ENCODE results near the gene C19orf44. TPM values are rescaled to one million over a fixed set of nuclear protein-coding genes. Genes with fewer than 3 reads are reported as not detected.
"Not testable (repeated sequence)": the region's sequence is repeated elsewhere in the genome, so short reads cannot be mapped to it uniquely, and the experiment has no call there.

C19orf44 gene
- total RNA-seq, result 1 to 10 TPM in 1 of 2 experiments, under 1 TPM in 1; 0.78 to 1.0 TPM
- 3.1 TPM for polyA plus RNA-seq (2013, experiment 1 of 2)
- polyA plus RNA-seq (2013, experiment 2 of 2), result 4.0 TPM
- 0.93 to 11.6 (median 5.6) reads per million in 172 experiments for total RNA-seq

GRCh38 chr19:16495982-16496612, at the start of gene C19orf44, which contains the start of gene CALR3:
C19orf44 (plus strand) TSS chr19:16496394; CDS start chr19:16500793, 4,399 bp downstream.
CALR3 (minus strand) TSS chr19:16496167; CDS start chr19:16496129, 38 bp downstream.
- DNase-seq, result peak; percentile 93 to 98 (median 96)
- Histone ChIP-seq H3K27ac (ENCODE audit: low read depth in 1 of 2, low read length in 2 of 2) (no peak within 1 kb of the TSS), H3K4me1 (ENCODE audit: insufficient read depth, low read length) (peaks cover 15% of the 10 kb centered on the region), H3K9me3 (ENCODE audit: control insufficient read depth in 1 of 2, insufficient read depth in 1 of 2, low read length in 2 of 2) (no peaks in the 10 kb centered on the region), H3K4me3 (ENCODE audit: low read length) (peak within 1 kb of the TSS; percentile 64), H3K27me3 (ENCODE audit: control insufficient read depth in 1 of 2, insufficient read depth in 2 of 2, low read length in 2 of 2) (no peaks in the 10 kb centered on the region), H3K36me3 (ENCODE audit: insufficient read depth, low read length) (no peaks in the 10 kb centered on the region)
- peaks cover 5% of the 10 kb centered on the region for H3K36me3 Mint-ChIP-seq (ENCODE audit: low read depth)
- CTCF ChIA-PET, result interaction anchor here (0.5 to 2.2 kb wide), 2 partner anchors 45 to 137 kb away, joined by 4 to 6 read pairs; no protein-coding TSS in a partner anchor
- H3K27ac Mint-ChIP-seq, result peak within 1 kb of the TSS; percentile 71
- no peak for TF ChIP-seq CTCF (IDR thresholded peaks at IDR 0.05)
- H3K9me3 Mint-ChIP-seq, result no peaks in the 10 kb centered on the region
- intact Hi-C loops (cut with DNase I, micrococcal nuclease), result loop anchor here (1.0 kb wide), 5 partner anchors 25 to 163 kb away; partner anchors contain the start of genes CHERP (in 2 of the 2), EPS15L1 (in 1 of the 2), MED26 (in 1 of the 2) and SLC35E1 (in 1 of the 2)
- H3K4me1 Mint-ChIP-seq (ENCODE audit: low read depth), result peaks cover 14% of the 10 kb centered on the region
- ATAC-seq (ENCODE audit: poor library complexity), result peak; percentile 99
- peak within 1 kb of the TSS; percentile 90 for H3K4me3 Mint-ChIP-seq
- H3K27me3 Mint-ChIP-seq, result no peaks in the 10 kb centered on the region
- POLR2A ChIA-PET, result interaction anchor here (0.6 to 1.9 kb wide), 7 partner anchors 47 to 164 kb away, joined by 3 to 11 read pairs (median 3); partner anchors contain the start of gene SMIM7

DNA sequence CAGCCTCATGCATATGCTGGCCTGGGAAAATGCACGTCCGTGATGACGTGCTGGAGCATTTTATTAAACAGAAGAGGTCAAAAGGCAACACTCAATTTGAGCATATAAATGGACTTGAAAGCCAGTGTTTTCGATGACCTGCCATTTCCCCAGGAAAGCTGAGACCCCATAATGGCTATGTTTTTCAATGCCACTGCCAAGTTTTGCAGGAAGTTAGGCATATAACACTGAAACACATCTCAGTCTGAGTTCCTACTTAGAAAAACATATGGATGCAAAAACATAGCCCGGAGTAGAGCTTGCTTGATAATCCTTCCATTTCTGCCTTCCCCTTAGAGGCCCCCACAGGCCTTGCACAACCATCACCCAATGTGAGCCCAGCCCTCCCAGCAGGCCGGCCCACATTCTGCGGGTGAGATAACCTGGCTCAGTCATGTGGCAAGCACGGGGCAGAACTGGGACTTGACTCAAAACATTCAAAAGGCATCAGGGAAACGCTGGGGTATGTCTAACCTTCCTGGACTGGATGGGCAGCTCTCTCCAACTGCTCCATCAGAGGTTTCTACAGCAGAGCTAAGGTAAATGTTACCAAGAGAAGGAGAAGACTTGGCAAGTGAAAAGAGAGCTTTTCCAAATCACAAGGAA, 49.3 kb upstream of the C19orf44 start:
- no peaks in the 10 kb centered on the region for H3K9me3 ChIP-seq (ENCODE audit: control insufficient read depth in 1 of 2, insufficient read depth in 1 of 2, low read length in 2 of 2)
- H3K4me1 Mint-ChIP-seq (ENCODE audit: low read depth), result peaks cover 64% of the 10 kb centered on the region
- ChIA-PET CTCF (no interaction called here), POLR2A (no interaction called here)
- H3K4me3 ChIP-seq (ENCODE audit: low read length), result no peak overlapping the region
- no peak overlapping the region for H3K27ac ChIP-seq (ENCODE audit: low read depth in 1 of 2, low read length in 2 of 2)
- H3K36me3 ChIP-seq (ENCODE audit: insufficient read depth, low read length), result peaks cover 3% of the 10 kb centered on the region
- no peaks in the 10 kb centered on the region for H3K9me3 Mint-ChIP-seq
- peaks cover 37% of the 10 kb centered on the region for H3K4me1 ChIP-seq (ENCODE audit: insufficient read depth, low read length)
- peak in 5 of 14 experiments; percentile 7 to 70 (median 55) for DNase-seq
- peak; percentile 27 for ATAC-seq (ENCODE audit: poor library complexity)
- H3K27ac Mint-ChIP-seq, result peak overlapping the region; percentile 67
- H3K27me3 ChIP-seq (ENCODE audit: control insufficient read depth in 1 of 2, insufficient read depth in 2 of 2, low read length in 2 of 2), result no peaks in the 10 kb centered on the region
- H3K27me3 Mint-ChIP-seq, result no peaks in the 10 kb centered on the region
- no peak for TF ChIP-seq CTCF (IDR thresholded peaks at IDR 0.05)
- intact Hi-C loops (cut with DNase I, micrococcal nuclease), result no loop called here
- H3K4me3 Mint-ChIP-seq, result no peak overlapping the region
- H3K36me3 Mint-ChIP-seq (ENCODE audit: low read depth), result peaks cover 42% of the 10 kb centered on the region

GRCh38 chr19:16448872-16449271, 47.3 kb upstream of the C19orf44 start:
- H3K4me1 Mint-ChIP-seq (ENCODE audit: low read depth), result peaks cover 56% of the 10 kb centered on the region
- H3K36me3 ChIP-seq (ENCODE audit: insufficient read depth, low read length); H3K27me3 Mint-ChIP-seq; H3K9me3 ChIP-seq (ENCODE audit: control insufficient read depth in 1 of 2, insufficient read depth in 1 of 2, low read length in 2 of 2); H3K4me3 Mint-ChIP-seq; DNase-seq; CTCF ChIA-PET; ATAC-seq (ENCODE audit: poor library complexity); intact Hi-C loops (cut with DNase I, micrococcal nuclease); H3K9me3 Mint-ChIP-seq; H3K4me3 ChIP-seq (ENCODE audit: low read length); H3K27ac ChIP-seq (ENCODE audit: low read depth in 1 of 2, low read length in 2 of 2); H3K27me3 ChIP-seq (ENCODE audit: control insufficient read depth in 1 of 2, insufficient read depth in 2 of 2, low read length in 2 of 2): not testable (repeated sequence)
- peaks cover 23% of the 10 kb centered on the region for H3K36me3 Mint-ChIP-seq (ENCODE audit: low read depth)
- POLR2A ChIA-PET, result interaction anchor here (0.6 kb wide), 1 partner anchor 183 kb away, joined by 3 read pairs; no protein-coding TSS in a partner anchor
- H3K27ac Mint-ChIP-seq, result peak overlapping the region; percentile 63
- H3K4me1 ChIP-seq (ENCODE audit: insufficient read depth, low read length), result peaks cover 37% of the 10 kb centered on the region
